Upper lobe of left lung (tissue), 4 donors: Measurements from ENCODE around the gene REPS1.

Experiments
- POLR2A ChIP-seq, 4 donors: fragments of 450-650 bp; IDR thresholded peaks; one replicate each; pipeline ENCODE4 v1.5.1; 2016 to 2017; ENCODE audit warnings: antibody characterized with exemption in 4 of 4, mild to moderate bottlenecking in 2 of 4
- POLR2AphosphoS5 ChIP-seq, 2 donors: sonication (generic); formaldehyde crosslinking; IDR thresholded peaks; one replicate each; pipeline ENCODE4 v1.5.1; 2017; ENCODE audit warnings: antibody characterized with exemption in 2 of 2
- TF ChIP-seq, protein P1 (sequence below), 6 experiments: fragments of 450-650 bp in 4 of 6; fragments of 200-600 bp in 2 of 6; sonication (generic) in 2 of 6; IDR thresholded peaks; one replicate each; pipeline ENCODE4 v1.5.1; 2016 to 2019; ENCODE audit warnings: antibody characterized with exemption in 6 of 6

DNA sequence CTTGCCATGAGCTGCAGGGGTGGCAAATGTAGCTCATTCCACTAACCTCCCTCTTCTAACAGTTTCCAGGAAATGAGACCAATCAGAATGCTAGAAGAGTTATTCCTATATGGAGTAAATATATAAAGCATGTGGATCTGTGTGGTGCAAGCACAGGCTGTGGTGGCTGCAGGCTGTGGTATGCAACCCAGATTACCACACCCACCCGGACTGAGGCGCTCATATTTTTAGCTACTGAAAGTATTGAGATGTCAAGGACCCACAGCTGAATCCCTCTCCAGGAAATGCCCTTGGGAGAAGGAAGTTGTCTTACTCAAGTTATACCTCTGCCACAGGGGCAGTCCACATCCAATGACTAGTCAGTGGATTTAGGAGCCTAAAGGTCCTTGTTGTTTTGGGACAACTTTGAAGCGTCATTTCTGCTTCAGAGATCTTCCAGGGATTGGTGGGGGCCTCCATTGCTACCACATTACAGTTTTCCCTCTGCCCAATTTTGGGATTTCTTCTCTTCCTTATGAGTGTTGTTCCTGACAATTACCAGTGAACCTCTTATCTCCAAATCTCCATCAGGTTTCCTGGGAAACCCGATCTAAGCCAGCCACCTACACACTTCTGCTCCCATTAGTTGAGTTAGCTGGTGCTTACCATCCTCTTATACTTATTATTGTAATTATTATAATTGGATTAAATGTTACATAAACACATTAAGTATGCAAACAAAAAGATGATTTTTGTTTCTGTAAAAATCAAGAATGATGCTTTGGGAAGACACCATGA lies 12.1 kb upstream of the REPS1 start:
- TF ChIP-seq, protein P1, sequence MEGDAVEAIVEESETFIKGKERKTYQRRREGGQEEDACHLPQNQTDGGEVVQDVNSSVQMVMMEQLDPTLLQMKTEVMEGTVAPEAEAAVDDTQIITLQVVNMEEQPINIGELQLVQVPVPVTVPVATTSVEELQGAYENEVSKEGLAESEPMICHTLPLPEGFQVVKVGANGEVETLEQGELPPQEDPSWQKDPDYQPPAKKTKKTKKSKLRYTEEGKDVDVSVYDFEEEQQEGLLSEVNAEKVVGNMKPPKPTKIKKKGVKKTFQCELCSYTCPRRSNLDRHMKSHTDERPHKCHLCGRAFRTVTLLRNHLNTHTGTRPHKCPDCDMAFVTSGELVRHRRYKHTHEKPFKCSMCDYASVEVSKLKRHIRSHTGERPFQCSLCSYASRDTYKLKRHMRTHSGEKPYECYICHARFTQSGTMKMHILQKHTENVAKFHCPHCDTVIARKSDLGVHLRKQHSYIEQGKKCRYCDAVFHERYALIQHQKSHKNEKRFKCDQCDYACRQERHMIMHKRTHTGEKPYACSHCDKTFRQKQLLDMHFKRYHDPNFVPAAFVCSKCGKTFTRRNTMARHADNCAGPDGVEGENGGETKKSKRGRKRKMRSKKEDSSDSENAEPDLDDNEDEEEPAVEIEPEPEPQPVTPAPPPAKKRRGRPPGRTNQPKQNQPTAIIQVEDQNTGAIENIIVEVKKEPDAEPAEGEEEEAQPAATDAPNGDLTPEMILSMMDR (IDR thresholded peaks at IDR 0.05): no peak
- TF ChIP-seq POLR2AphosphoS5 (IDR thresholded peaks at IDR 0.05): no peak
- no peak for TF ChIP-seq POLR2A (IDR thresholded peaks at IDR 0.05)
